K562 treated with DMSO at 1 percent for 12 hours (cell line): ENCODE measurements around the gene PCK2. TPM values are rescaled to one million over a fixed set of nuclear protein-coding genes. Genes with fewer than 3 reads are reported as not detected.

Source experiments
- total RNA-seq: library from RNA; unstranded; fragments of 300-600 nt; gene quantifications from 2 replicates; pipeline ENCODE4 v1.2.3, GENCODE V29; 2022; ENCODE audit not compliant: insufficient read depth

PCK2 gene
- total RNA-seq, result 81.1 and 86.3 TPM in 2 replicates

DNA sequence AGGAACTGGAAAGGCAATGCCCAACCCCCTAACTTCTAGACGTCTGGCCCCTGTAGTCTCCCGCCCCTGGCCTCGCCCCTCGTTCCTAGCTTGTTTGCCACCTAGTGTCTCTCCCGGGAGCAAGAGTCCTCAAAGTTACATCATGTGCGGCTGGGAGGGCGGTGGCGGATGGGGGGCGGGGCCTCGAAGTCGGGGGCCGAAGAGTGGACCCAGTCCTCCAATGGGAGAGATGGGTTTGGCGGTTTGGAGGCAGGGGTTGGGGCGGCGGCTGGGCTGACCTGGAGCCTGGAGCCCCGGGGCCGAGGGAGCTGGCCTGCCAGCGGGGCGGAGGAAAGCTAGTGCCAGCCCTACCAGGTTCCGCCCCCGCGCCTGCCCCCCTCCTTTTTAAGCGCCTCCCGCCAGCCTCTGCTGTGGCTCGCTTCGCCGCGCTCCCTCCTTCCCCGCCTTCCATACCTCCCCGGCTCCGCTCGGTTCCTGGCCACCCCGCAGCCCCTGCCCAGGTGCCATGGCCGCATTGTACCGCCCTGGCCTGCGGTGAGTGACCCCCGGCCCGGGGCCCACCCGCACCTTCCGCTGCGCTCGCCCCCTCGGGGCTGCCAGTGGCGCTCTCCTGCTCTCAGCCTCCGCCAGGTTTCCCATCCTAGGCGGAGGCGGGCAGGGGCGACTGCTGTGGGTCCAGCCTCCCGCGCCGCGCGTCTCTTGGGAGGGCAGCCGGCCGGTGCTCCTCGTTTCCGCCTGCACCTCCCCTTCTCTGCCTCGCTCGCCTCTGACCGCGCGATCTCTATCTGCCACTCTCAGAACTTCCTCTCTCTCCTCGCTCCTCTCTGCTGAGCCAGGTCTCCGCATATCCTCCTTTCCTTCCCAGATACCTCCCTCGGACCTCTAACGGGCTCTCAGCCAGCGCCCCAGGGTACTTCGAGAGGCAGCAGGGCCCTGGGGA, at the start of gene PCK2:
Gene PCK2, plus strand, starts transcription at position 411 of the 940 bp plus-strand sequence. Its CDS starts 95 bp downstream, at position 506.

DNA sequence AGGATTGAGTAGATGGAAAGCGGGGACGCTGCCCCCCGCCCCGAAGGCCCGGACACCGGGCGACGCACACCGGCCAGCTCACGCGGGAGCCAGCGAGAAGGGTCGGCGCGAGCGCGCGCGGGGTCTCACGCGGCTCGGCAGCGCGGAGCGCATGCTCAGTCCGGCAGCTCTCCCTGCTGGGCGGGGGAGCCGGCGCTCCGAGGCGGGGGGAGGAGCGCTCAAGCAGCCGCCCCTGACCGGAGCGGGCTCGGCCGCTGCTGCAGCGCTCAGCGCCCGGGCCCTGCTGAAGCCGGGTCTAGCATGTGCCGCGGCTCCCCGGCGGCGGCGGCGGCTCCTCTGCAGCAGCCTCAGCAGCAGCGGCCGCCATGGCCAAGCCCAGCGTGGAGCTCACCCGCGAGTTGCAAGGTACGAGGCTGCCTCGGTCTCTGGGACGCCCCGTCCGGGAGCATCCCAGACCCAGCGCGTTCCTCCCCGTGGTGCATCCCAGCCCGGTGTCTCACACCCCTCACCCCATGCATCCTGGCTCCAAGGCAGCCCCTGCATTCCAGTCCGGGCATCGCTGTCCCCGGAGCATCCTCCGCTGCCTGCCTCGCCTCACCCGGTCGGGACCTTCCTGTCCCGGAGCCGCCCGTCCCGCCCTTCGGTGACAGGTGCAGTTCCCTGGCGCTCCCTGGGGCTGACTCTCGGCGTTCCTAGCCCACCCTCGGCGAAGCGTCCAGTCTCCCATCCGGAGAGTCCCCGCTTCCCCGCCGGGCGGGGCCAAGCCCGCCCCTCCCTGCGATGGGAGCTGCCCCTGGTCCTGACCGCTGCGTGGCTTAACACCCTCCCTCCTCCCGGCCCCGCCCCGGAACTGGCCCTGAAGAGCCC, 42.1 kb upstream of the PCK2 start, which contains the start of gene CARMIL3:
Gene CARMIL3, plus strand, starts transcription at position 221 of the 867 bp plus-strand sequence. Its CDS starts 145 bp downstream, at position 366.

GRCh38 chr14:24071144-24071697, 22.9 kb upstream of the PCK2 start, which contains the start of gene CPNE6:
CPNE6 (plus strand) TSS chr14:24071562; CDS start chr14:24072937, 1,375 bp downstream.

GRCh38 chr14:24114532-24115421, 20.7 kb downstream of the PCK2 start, which contains the start of the genes DCAF11 and NRL:
DCAF11 (plus strand) TSS chr14:24114777; CDS start chr14:24115595, 818 bp downstream.
NRL (minus strand) TSS chr14:24114949; CDS start chr14:24082848, 32,101 bp downstream.

GRCh38 chr14:24130380-24130716, 36.2 kb downstream of the PCK2 start, which contains the start of gene FITM1:
FITM1 (plus strand) TSS chr14:24130659; CDS start chr14:24131564, 905 bp downstream.

GRCh38 chr14:24135834-24136683, 41.9 kb downstream of the PCK2 start, which contains the start of gene PSME1:
PSME1 (plus strand) TSS chr14:24136194; CDS start chr14:24136263, 69 bp downstream.

GRCh38 chr14:24141097-24141880, 47.2 kb downstream of the PCK2 start, which contains the start of gene EMC9:
EMC9 (minus strand) TSS chr14:24141591; CDS start chr14:24141304, 287 bp downstream.

DNA sequence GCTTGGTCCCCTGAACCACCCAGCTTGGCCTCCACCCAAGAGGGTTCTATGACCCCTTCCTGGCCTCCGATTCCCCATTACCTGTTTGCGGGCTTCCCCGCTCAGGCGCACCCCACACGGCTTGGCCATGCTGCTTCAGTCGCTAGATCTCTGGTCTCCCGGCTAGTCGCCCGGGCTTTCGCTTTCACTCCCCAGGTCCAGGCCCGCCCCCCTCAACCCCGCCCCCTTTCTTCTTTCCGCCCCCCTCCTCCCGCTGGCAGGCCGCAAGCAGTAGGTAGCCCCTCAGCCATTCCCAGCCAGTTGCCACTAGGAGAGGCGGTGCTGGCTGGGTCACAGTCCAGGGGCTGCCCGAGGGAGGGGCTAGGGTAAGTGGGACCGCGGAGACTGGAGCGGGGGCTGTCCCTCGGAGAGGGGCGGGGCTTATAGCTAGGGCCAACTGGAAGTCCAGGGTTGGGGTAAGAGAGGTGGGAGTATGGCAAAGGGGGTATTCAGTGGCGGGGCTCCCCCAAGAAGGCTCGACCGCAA, 52.4 kb downstream of the PCK2 start, which contains the start of gene PSME2:
Gene PSME2, minus strand, starts transcription at position 158 of the 525 bp plus-strand sequence. Its CDS starts 29 bp downstream, at position 129.

DNA sequence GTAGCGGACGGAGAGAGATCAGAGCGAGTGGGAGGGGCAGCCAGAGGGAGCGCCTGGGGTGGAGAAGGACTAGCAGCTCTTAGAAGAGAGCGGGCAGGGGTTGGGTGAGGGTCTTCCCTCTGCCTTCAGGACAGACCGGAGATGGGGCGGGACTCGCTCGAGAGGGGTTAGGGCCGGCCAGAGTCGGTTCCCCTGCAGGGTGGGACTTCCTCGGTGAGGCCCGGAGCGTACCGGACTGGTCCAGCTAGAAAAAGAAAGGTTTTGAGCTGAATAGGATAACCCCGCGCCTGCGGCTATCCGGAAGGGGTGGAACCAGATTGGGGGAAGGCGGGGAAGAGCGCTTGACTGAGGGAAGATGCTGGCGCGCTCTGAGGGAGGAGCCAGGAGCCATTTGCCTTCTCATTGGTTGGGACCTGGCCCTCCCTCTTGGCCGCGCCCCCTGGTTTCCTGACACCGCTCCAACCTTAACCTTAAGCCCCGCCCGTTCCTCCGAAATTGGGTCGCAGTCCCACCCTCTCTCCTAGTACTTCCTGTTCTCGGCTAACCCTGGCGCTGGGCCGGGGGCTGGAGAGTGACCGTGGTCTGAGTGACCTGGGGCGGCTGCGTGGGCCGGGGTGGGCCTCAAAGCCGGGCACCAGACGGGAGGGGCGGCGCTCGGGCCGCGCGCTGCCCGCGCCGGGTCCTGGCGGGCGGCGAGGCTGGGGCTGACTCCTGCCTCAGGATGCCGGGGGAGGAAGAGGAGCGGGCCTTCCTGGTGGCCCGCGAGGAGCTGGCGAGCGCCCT, 53.1 kb downstream of the PCK2 start, which contains the start of gene RNF31:
Gene RNF31, plus strand, starts transcription at position 521 of the 783 bp plus-strand sequence. Its CDS starts 201 bp downstream, at position 722.

Other genes starting within 250 kb of the PCK2 start
- 36.4 and 41.1 TPM in 2 replicates for gene DHRS4, start 140.5 kb upstream of the PCK2 start, total RNA-seq
- 17.5 and 22.7 TPM in 2 replicates for gene DHRS4L2, start 105.4 kb upstream of the PCK2 start, total RNA-seq
- 0.28 and 0.36 TPM in 2 replicates for gene CARMIL3, start 42.3 kb upstream of the PCK2 start, total RNA-seq
- gene CPNE6, start 22.7 kb upstream of the PCK2 start, total RNA-seq, result not detected in 2 replicates
- 24.1 and 44.4 TPM in 2 replicates for gene DCAF11, start 20.5 kb downstream of the PCK2 start, total RNA-seq
- 1.7 and 2.1 TPM in 2 replicates for gene NRL, start 20.6 kb downstream of the PCK2 start, total RNA-seq
- not detected in 2 replicates for gene FITM1, start 36.3 kb downstream of the PCK2 start, total RNA-seq
- 173 and 189 TPM in 2 replicates for gene PSME1, start 41.9 kb downstream of the PCK2 start, total RNA-seq
- gene EMC9, start 47.3 kb downstream of the PCK2 start, total RNA-seq, result 41.4 and 46.4 TPM in 2 replicates
- gene PSME2, start 52.3 kb downstream of the PCK2 start, total RNA-seq, result 145 and 149 TPM in 2 replicates
- gene RNF31, start 53.2 kb downstream of the PCK2 start, total RNA-seq, result 31.0 and 40.2 TPM in 2 replicates
- gene IRF9, start 67.0 kb downstream of the PCK2 start, total RNA-seq, result 12.0 and 15.5 TPM in 2 replicates
- gene REC8, start 77.8 kb downstream of the PCK2 start, total RNA-seq, result 0.75 and 2.7 TPM in 2 replicates
- gene IPO4, start 94.5 kb downstream of the PCK2 start, total RNA-seq, result 12.2 and 13.1 TPM in 2 replicates
- gene TM9SF1, start 101.1 kb downstream of the PCK2 start, total RNA-seq, result 14.9 and 25.9 TPM in 2 replicates
- gene TSSK4, start 111.4 kb downstream of the PCK2 start, total RNA-seq, result 0.67 TPM in 1 of 2 replicates, not detected in the other
- 56.6 and 66.5 TPM in 2 replicates for gene CHMP4A, start 119.2 kb downstream of the PCK2 start, total RNA-seq
- 3.7 and 15.6 TPM in 2 replicates for gene MDP1, start 121.8 kb downstream of the PCK2 start, total RNA-seq
- gene NEDD8, start 138.1 kb downstream of the PCK2 start, total RNA-seq, result 134 and 179 TPM in 2 replicates
- 47.9 and 58.1 TPM in 2 replicates for gene GMPR2, start 138.6 kb downstream of the PCK2 start, total RNA-seq
- 17.2 and 19.4 TPM in 2 replicates for gene TINF2, start 148.3 kb downstream of the PCK2 start, total RNA-seq
- gene TGM1, start 168.9 kb downstream of the PCK2 start, total RNA-seq, result 0.58 TPM in 1 of 2 replicates, not detected in the other
- gene RABGGTA, start 177.3 kb downstream of the PCK2 start, total RNA-seq, result 17.9 and 19.6 TPM in 2 replicates
- 37.2 and 42.4 TPM in 2 replicates for gene DHRS1, start 205.5 kb downstream of the PCK2 start, total RNA-seq
- gene NOP9, start 205.5 kb downstream of the PCK2 start, total RNA-seq, result 3.9 and 10.9 TPM in 2 replicates
- gene CIDEB, start 213.7 kb downstream of the PCK2 start, total RNA-seq, result not detected in 2 replicates
- 2.5 and 11.2 TPM in 2 replicates for gene LTB4R2, start 215.8 kb downstream of the PCK2 start, total RNA-seq
- gene LTB4R, start 217.2 kb downstream of the PCK2 start, total RNA-seq, result 4.1 and 6.5 TPM in 2 replicates
- gene ADCY4, start 240.8 kb downstream of the PCK2 start, total RNA-seq, result not detected in 2 replicates
- 0.67 TPM in 1 of 2 replicates, not detected in the other for gene RIPK3, start 245.7 kb downstream of the PCK2 start, total RNA-seq